GM21576 (cell line): Measurements from ENCODE around the gene CYP1A2.
"Not testable (repeated sequence)": the region's sequence is repeated elsewhere in the genome, so short reads cannot be mapped to it uniquely, and the experiment has no call there.

Experiments
- ATAC-seq: cut with Tn5 transposase; IDR thresholded peaks from one replicate; pipeline ENCODE4 v1.9.1; 2021; ENCODE audit warnings: mild to moderate bottlenecking, moderate library complexity; ENCODE audit not compliant: unreplicated experiment

CYP1A2 gene

GRCh38 chr15:74775894-74776293, 27.2 kb downstream of the CYP1A2 start:
- no peak for ATAC-seq

- ATAC-seq, result no peak
These were observed 28.4 kb downstream of the CYP1A2 start for GRCh38 chr15:74776821-74777768.

GRCh38 chr15:74777769-74778598, 29.3 kb downstream of the CYP1A2 start:
- no peak for ATAC-seq

DNA sequence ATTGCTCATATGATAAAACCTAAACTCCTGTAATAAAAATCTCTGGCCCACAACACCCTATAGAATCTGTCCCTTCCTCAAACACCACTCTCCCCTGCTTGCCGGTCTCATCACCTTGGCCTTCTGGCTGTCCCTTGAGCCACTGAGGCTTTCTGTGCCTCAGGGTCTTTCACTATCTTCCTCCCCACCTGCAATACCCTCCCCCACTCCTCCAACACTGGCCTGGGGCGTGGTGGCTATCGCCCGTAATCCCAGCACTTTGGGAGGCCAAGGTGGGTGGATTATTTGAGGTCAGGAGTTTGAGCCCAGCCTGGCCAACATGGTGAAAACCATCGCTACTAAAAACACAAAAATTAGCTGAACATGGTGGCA, 29.9 kb downstream of the CYP1A2 start:
- ATAC-seq, result no peak

- no peak for ATAC-seq
These were observed 30.6 kb downstream of the CYP1A2 start for GRCh38 chr15:74779162-74779648.

DNA sequence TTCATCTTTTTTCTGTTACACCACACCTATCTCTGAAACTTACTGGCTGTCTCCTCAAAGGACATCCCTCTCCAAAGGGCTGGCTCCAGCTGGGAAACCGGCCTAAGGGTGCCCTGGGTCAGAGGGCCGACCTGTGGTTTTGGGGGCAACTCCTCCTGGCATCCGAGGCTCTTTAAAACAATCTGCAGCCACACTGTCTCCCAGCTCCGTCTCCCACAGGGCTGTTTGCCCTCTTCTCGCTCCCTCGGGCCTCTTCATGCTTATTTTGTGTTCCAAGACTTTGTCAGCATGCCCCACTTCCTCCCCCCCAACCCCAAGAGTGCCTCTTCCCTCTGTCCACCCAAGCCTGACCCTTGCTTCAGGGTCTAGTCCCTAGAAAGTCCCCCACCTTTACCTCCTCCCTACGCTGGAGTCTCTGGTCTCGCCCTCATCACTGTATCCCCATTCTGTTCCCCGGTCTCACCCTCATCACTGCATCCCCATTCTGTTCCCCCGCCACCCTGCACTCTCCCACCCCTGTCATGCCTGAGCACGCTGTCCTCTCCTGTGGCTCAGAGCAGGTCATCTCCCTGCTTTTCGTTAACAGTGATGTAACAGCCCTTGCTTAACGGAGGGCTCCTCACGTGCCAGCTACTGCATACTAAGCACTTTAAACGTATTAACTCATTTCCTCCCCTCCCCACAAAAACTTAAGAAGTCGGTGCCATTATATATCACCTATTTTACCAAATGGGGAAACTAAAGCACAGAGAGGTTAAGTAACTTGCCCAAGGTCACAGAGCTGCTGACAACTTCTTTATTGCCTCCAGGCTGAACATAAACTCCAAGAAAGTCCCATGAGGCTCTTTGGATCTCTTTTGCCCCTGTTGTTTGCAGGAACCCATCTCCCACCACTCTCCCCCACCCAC, 32.1 kb downstream of the CYP1A2 start:
- ATAC-seq, result no peak

DNA sequence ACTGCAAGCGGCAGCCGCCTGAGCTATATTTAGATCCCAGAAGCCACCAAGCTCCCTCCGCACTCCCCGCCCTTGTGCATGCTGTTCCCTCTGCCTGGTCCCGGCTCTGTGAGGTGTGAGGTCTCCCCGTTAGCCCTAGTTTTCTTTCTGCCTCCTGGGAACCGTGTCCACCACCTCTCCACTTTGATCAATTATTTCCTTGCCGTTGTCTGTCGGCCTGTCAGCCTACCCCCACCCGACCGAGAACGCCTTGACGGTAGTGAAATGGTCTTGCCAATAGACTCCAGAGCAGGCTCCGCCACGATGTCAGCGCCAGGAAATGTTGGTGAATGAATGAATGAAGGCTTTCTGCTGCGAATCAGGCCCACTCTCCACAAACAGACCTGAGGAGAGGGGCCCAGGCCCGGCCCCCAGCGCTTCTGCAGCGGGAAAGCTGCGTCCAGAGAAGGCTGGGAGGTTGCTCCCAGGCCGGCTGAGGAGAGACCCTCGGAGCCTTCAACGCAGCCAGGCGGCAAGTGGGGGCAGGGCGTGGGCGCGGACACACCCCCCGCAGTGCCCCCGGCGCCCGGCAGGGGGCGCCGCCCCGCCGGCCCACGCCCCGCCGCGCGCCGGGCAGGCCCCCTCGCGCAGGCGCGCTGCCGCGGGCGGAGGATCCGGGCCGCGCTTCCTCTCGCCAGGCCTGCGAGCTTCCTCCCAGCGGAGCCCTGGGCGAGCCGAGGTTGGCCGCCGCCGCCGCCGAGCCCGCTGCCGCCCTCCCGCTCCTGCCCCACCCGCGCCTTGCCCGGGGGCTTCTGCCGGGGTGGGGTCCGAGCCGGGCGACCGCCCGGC, 33.0 kb downstream of the CYP1A2 start, which contains the start of gene CSK:
CSK (plus strand) TSS at position 650 of the 828 bp plus-strand sequence. CDS start 16,218 bp downstream, outside the sequence.
- ATAC-seq, result peak; percentile 26

DNA sequence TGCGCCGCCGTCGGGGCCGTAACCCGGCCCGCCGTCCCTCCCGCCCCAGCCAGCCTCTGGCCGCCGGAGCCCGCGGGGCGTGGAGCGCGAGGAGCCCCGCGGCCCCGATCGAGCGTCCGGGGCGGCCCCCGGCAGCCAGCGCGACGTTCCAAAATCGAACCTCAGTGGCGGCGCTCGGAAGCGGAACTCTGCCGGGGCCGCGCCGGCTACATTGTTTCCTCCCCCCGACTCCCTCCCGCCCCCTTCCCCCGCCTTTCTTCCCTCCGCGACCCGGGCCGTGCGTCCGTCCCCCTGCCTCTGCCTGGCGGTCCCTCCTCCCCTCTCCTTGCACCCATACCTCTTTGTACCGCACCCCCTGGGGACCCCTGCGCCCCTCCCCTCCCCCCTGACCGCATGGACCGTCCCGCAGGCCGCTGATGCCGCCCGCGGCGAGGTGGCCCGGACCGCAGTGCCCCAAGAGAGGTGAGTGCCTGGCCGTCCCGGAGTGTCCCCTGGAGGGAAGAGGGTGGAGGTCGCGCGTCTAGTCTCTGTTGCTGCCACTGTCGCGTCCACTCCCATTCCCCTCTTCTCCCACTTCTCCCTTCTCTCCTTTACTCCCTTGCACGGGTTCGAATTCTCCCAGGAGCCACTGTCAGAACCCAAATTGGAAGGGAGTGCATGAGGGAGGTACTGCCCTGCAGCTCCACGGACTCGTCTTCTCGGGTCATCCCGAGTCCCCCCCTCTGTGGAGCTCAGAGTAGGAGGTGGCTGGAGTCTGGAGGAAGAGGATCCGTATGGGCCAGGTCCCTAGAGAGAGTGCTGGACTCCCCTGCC, 33.8 kb downstream of the CYP1A2 start:
- peak; percentile 1 for ATAC-seq

DNA sequence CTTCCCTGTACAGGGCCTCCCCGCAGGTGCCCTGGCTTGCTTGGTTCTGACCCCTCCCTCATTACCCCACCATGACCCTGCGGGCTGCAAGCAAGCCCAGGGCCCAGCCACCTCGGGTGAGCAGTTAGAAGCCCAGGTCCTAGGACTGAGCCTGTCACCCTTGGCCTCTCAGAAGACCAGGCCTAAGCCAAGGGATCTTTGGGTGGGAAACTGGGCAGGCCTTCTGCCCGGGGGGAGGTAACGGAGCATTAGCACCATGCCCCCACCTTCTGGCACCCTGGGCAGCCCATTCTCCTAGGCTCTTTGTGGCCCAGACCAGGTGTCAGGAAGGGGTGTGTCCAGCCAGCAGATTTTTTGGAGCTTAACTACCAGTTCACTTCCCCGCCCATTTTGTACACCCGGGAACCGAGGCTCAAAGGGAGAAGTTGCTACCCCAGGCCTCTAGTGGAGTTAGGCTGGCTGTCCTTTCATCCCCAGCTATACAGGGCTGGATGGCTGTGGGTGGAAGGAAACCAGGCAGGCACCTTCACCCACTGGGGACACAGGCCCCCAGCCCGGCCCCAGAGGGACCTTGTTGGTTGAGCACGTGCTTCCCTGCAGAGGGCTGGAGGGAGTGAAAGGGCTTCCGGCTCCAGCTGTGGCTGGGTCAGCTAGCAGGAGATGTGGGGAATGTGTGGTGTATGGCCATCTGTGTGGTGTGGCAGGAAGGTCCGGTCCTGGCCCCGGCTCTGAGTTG, 34.6 kb downstream of the CYP1A2 start:
- ATAC-seq, result no peak

DNA sequence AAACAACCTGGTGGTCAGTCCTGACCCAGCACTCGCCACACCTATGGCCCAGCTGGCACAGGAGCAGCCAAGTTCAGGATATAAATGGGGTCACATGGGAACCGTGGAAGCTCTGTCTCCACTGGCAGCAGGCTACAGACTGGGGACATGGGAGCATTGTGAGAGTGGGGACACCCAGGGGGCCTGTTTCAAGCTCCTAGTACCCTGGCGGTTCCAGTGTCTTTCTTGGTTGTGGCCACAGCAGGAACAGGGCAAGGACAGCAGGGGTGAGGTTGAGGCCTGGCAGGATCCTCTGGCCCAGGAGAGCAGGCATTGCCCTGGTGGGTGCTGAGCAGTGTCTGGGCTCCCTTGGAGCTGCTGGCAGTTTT, 35.1 kb downstream of the CYP1A2 start:
- no peak for ATAC-seq

DNA sequence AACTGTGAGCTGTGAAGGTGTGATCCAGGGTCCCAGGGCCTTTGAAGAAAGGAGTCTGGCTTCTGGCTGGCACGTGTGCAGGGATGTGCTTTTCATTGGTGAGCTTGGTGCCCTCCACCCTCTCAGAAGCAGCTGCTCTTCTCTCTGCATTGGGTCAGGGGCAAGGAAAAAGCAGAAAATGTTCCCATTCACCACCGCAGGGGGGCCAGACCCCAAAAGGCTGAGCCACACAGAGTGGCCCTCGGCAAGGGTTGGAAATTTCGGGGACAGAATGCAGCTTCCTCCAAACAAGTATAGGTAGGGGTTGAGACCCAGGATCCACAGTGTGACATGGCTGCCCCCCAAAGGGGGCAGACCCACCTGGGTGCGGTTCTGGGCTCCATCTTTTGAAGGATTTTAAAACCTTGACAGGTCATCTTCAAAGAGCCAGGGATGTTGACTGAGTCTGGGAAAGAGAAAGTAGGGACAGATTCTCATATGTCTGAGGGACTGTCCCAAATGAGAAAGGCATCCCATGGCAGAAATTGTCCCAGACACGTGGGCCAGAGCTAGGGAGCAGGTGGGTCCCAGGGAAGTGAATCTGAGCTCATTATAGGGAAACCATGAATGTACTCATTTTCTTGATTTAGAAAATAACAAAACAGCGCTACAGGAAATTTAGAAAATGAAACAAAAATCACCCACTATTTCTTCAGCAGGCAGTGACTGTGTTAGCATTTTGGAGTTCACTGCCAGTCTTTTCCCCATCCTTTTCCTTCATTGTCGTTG, 36.0 kb downstream of the CYP1A2 start:
- ATAC-seq, result no peak

GRCh38 chr15:74785194-74786032, 36.8 kb downstream of the CYP1A2 start:
- ATAC-seq, result no peak

DNA sequence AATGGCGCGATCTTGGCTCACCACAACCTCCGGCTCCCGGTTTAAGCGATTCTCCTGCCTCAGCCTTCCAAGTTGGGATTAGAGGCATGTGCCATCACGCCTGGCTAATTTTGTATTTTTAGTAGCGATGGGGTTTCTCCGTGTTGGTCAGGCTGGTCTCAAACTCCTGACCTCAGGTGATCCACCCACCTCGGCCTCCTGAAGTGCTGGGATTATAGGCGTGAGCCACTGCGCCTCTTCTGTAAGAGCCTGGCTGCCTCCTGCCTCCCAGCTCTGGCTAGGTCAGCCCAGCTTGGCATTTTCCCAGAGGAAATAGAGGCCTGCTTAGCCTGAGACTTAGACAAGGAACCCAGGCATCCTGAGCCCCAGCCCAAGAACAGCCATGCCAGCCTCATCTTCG, 37.4 kb downstream of the CYP1A2 start:
- not testable (repeated sequence) for ATAC-seq

GRCh38 chr15:74786551-74787165, 38.0 kb downstream of the CYP1A2 start:
- ATAC-seq, result no peak

GRCh38 chr15:74787251-74788041, 38.8 kb downstream of the CYP1A2 start:
- ATAC-seq, result peak; percentile 44
